ENCODE measurements around the gene PPFIBP1. TPM values are rescaled to one million over a fixed set of nuclear protein-coding genes. Genes with fewer than 3 reads are reported as not detected.

Gene PPFIBP1
- total RNA-seq, 1 donor from 2014 or later, result 184 TPM

- no peaks in the 10 kb centered on the region for H3K9me3 Mint-ChIP-seq (ENCODE audit: unreplicated experiment)
- H3K27ac Mint-ChIP-seq (ENCODE audit: unreplicated experiment), result no peak overlapping the region
- H3K4me1 Mint-ChIP-seq (ENCODE audit: unreplicated experiment), result peaks cover 32% of the 10 kb centered on the region
- no peak for TF ChIP-seq CTCF (IDR thresholded peaks at IDR 0.05; ENCODE audit: unreplicated experiment)
- H3K36me3 Mint-ChIP-seq (ENCODE audit: low read depth, unreplicated experiment), result peaks cover 8% of the 10 kb centered on the region
- no peaks in the 10 kb centered on the region for H3K27me3 Mint-ChIP-seq (ENCODE audit: unreplicated experiment)
- no peak for DNase-seq (ENCODE audit: low spot score)
- no peak overlapping the region for H3K4me3 Mint-ChIP-seq (ENCODE audit: unreplicated experiment)
These were observed 42.2 kb downstream of the PPFIBP1 start for GRCh38 chr12:27566159-27566558.

- no peak overlapping the region for H3K4me3 Mint-ChIP-seq (ENCODE audit: unreplicated experiment)
- no peak for TF ChIP-seq CTCF (IDR thresholded peaks at IDR 0.05; ENCODE audit: unreplicated experiment)
- no peaks in the 10 kb centered on the region for H3K9me3 Mint-ChIP-seq (ENCODE audit: unreplicated experiment)
- H3K27ac Mint-ChIP-seq (ENCODE audit: unreplicated experiment), result no peak overlapping the region
- no peaks in the 10 kb centered on the region for H3K27me3 Mint-ChIP-seq (ENCODE audit: unreplicated experiment)
- H3K4me1 Mint-ChIP-seq (ENCODE audit: unreplicated experiment), result peaks cover 29% of the 10 kb centered on the region
- H3K36me3 Mint-ChIP-seq (ENCODE audit: low read depth, unreplicated experiment), result peaks cover 8% of the 10 kb centered on the region
- DNase-seq (ENCODE audit: low spot score), result no peak
These were observed 42.6 kb downstream of the PPFIBP1 start for GRCh38 chr12:27566626-27567025.

- peaks cover 5% of the 10 kb centered on the region for H3K36me3 Mint-ChIP-seq (ENCODE audit: low read depth, unreplicated experiment)
- no peaks in the 10 kb centered on the region for H3K27me3 Mint-ChIP-seq (ENCODE audit: unreplicated experiment)
- H3K4me1 Mint-ChIP-seq (ENCODE audit: unreplicated experiment), result peaks cover 33% of the 10 kb centered on the region
- no peak for TF ChIP-seq CTCF (IDR thresholded peaks at IDR 0.05; ENCODE audit: unreplicated experiment)
- no peak for DNase-seq (ENCODE audit: low spot score)
- no peak overlapping the region for H3K27ac Mint-ChIP-seq (ENCODE audit: unreplicated experiment)
- H3K9me3 Mint-ChIP-seq (ENCODE audit: unreplicated experiment), result no peaks in the 10 kb centered on the region
- H3K4me3 Mint-ChIP-seq (ENCODE audit: unreplicated experiment), result no peak overlapping the region
These were observed 47.5 kb downstream of the PPFIBP1 start for GRCh38 chr12:27571463-27571862.

GRCh38 chr12:27572486-27573255 is 48.7 kb downstream of the PPFIBP1 start:
- H3K4me1 Mint-ChIP-seq (ENCODE audit: unreplicated experiment), result peaks cover 41% of the 10 kb centered on the region
- DNase-seq (ENCODE audit: low spot score), result no peak
- peak overlapping the region; percentile 15 for H3K27ac Mint-ChIP-seq (ENCODE audit: unreplicated experiment)
- no peak for TF ChIP-seq CTCF (IDR thresholded peaks at IDR 0.05; ENCODE audit: unreplicated experiment)
- peaks cover 1% of the 10 kb centered on the region for H3K27me3 Mint-ChIP-seq (ENCODE audit: unreplicated experiment)
- H3K4me3 Mint-ChIP-seq (ENCODE audit: unreplicated experiment), result no peak overlapping the region
- H3K9me3 Mint-ChIP-seq (ENCODE audit: unreplicated experiment), result no peaks in the 10 kb centered on the region
- peaks cover 6% of the 10 kb centered on the region for H3K36me3 Mint-ChIP-seq (ENCODE audit: low read depth, unreplicated experiment)

- peaks cover 14% of the 10 kb centered on the region for H3K36me3 Mint-ChIP-seq (ENCODE audit: low read depth, unreplicated experiment)
- no peak overlapping the region for H3K27ac Mint-ChIP-seq (ENCODE audit: unreplicated experiment)
- H3K9me3 Mint-ChIP-seq (ENCODE audit: unreplicated experiment), result no peaks in the 10 kb centered on the region
These were observed 50.0 kb downstream of the PPFIBP1 start for GRCh38 chr12:27573972-27574371.

More at GRCh38 chr12:27573972-27574371, 50.0 kb downstream of the PPFIBP1 start:
- DNase-seq (ENCODE audit: low spot score), result no peak
- peaks cover 5% of the 10 kb centered on the region for H3K27me3 Mint-ChIP-seq (ENCODE audit: unreplicated experiment)
- peaks cover 52% of the 10 kb centered on the region for H3K4me1 Mint-ChIP-seq (ENCODE audit: unreplicated experiment)
- H3K4me3 Mint-ChIP-seq (ENCODE audit: unreplicated experiment), result no peak overlapping the region
- no peak for TF ChIP-seq CTCF (IDR thresholded peaks at IDR 0.05; ENCODE audit: unreplicated experiment)
